Chondrocyte (in vitro differentiated cells): ENCODE measurements around the gene TANGO2. TPM values are rescaled to one million over a fixed set of nuclear protein-coding genes. Genes with fewer than 3 reads are reported as not detected.

Source experiments
- DNase-seq: peaks from one replicate; pipeline ENCODE4 v3.0.0; 2021; ENCODE audit warnings: mixed read lengths, low spot score
- H3K27ac Mint-ChIP-seq: one replicate; pipeline ENCODE4 v1.8.0; 2021; ENCODE audit warnings: mild to moderate bottlenecking, moderate library complexity, mixed read lengths; ENCODE audit not compliant: unreplicated experiment
- H3K27me3 Mint-ChIP-seq: 2 replicates; pipeline ENCODE4 v1.8.0; 2021; ENCODE audit warnings: low read depth, mixed read lengths
- H3K36me3 Mint-ChIP-seq: 2 replicates; pipeline ENCODE4 v1.8.0; 2021; ENCODE audit warnings: low read depth, mixed read lengths
- H3K4me1 Mint-ChIP-seq: 2 replicates; pipeline ENCODE4 v1.8.0; 2021; ENCODE audit warnings: low read depth, mild to moderate bottlenecking, mixed read lengths
- H3K4me3 Mint-ChIP-seq: one replicate; pipeline ENCODE4 v1.8.0; 2021; ENCODE audit warnings: mild to moderate bottlenecking, moderate library complexity, mixed read lengths; ENCODE audit not compliant: unreplicated experiment
- H3K9me3 Mint-ChIP-seq: 2 replicates; pipeline ENCODE4 v1.8.0; 2021; ENCODE audit warnings: low read depth, mixed read lengths
- total RNA-seq: library from RNA; stranded (reverse); gene quantifications from 3 replicates; pipeline ENCODE4 v1.2.1, GENCODE V29; 2021
- TF ChIP-seq, protein P1 (sequence below): fragments of 200-600 bp; sonication (generic); IDR thresholded peaks from 2 replicates; pipeline ENCODE4 v1.5.0; 2021; ENCODE audit warnings: antibody characterized with exemption, mild to moderate bottlenecking, moderate library complexity

TANGO2 gene
- total RNA-seq, 1 donor from 2014 or later, result 30.1 TPM

DNA sequence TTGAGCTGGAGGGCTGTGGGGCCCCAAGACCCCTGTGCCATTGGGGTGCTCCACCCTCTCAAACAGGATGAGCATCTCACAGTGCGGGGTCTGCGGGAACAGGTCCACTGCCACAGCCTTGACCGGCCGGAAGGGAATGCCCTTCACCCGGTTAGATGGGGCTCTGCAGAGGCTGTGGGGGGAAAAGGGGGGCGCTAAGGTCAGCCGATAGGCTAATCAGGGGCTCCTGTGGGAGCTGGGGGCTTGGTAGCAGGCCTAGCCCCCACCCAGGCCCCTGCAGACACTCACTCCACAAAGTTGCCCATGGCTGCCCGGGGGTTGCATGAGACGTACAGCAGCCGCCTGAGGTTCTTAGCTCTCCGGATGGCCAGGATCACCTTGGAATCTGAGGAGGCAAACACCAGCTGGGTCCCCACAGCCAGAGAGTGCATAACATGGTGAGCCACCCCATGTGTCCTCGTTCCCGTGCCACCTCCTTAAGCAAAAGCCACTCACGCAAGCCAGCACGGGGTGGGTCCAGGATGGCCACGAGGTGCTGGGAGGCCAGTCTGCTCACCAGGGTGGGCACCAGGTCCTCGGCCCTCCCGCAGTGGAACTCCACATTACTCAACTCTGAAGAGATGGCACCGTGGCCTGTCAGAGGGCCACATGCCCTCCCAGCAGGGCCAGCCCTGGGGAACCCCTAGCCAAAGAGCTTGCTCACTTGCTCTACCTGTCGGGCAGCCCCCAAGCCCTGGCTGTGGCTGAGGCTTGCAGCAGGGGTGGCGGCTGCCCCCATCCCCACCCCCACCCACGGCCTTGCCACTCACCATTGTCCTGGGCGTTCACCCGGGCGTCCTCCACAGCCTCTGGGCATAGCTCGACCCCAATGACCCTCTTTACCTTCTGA, 92.0 kb downstream of the TANGO2 start:
- H3K4me3 Mint-ChIP-seq, result no peak overlapping the region
- no peaks in the 10 kb centered on the region for H3K9me3 Mint-ChIP-seq
- peaks cover 16% of the 10 kb centered on the region for H3K4me1 Mint-ChIP-seq
- no peak overlapping the region for H3K27ac Mint-ChIP-seq
- TF ChIP-seq, protein P1, sequence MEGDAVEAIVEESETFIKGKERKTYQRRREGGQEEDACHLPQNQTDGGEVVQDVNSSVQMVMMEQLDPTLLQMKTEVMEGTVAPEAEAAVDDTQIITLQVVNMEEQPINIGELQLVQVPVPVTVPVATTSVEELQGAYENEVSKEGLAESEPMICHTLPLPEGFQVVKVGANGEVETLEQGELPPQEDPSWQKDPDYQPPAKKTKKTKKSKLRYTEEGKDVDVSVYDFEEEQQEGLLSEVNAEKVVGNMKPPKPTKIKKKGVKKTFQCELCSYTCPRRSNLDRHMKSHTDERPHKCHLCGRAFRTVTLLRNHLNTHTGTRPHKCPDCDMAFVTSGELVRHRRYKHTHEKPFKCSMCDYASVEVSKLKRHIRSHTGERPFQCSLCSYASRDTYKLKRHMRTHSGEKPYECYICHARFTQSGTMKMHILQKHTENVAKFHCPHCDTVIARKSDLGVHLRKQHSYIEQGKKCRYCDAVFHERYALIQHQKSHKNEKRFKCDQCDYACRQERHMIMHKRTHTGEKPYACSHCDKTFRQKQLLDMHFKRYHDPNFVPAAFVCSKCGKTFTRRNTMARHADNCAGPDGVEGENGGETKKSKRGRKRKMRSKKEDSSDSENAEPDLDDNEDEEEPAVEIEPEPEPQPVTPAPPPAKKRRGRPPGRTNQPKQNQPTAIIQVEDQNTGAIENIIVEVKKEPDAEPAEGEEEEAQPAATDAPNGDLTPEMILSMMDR, result no peak
- H3K36me3 Mint-ChIP-seq, result peaks cover 14% of the 10 kb centered on the region
- peak; percentile 84 for DNase-seq
- H3K27me3 Mint-ChIP-seq, result no peaks in the 10 kb centered on the region

- H3K27ac Mint-ChIP-seq, result no peak overlapping the region
- DNase-seq, result peak; percentile 82
- H3K4me3 Mint-ChIP-seq, result no peak overlapping the region
- no peaks in the 10 kb centered on the region for H3K27me3 Mint-ChIP-seq
- H3K9me3 Mint-ChIP-seq, result no peaks in the 10 kb centered on the region
- H3K4me1 Mint-ChIP-seq, result peaks cover 24% of the 10 kb centered on the region
- TF ChIP-seq, protein P1, result no peak
- peaks cover 12% of the 10 kb centered on the region for H3K36me3 Mint-ChIP-seq
Measured at GRCh38 chr22:20113551-20114310, 92.8 kb downstream of the TANGO2 start.

- H3K36me3 Mint-ChIP-seq, result peaks cover 16% of the 10 kb centered on the region
- DNase-seq, result peak; percentile 88
- TF ChIP-seq, protein P1, result no peak
- H3K9me3 Mint-ChIP-seq, result no peaks in the 10 kb centered on the region
- H3K4me3 Mint-ChIP-seq, result peak overlapping the region; percentile 86
- peak overlapping the region; percentile 80 for H3K27ac Mint-ChIP-seq
- no peaks in the 10 kb centered on the region for H3K27me3 Mint-ChIP-seq
- peaks cover 30% of the 10 kb centered on the region for H3K4me1 Mint-ChIP-seq
Measured at GRCh38 chr22:20114506-20115475, 93.9 kb downstream of the TANGO2 start.

- peaks cover 30% of the 10 kb centered on the region for H3K4me1 Mint-ChIP-seq
- H3K27me3 Mint-ChIP-seq, result no peaks in the 10 kb centered on the region
- peaks cover 16% of the 10 kb centered on the region for H3K36me3 Mint-ChIP-seq
- TF ChIP-seq, protein P1, result no peak
- no peaks in the 10 kb centered on the region for H3K9me3 Mint-ChIP-seq
- peak within 1 kb of the TSS; percentile 86 for H3K4me3 Mint-ChIP-seq
- H3K27ac Mint-ChIP-seq, result peak within 1 kb of the TSS; percentile 96
- peak; percentile 82 for DNase-seq
Measured at GRCh38 chr22:20115691-20116375, 94.9 kb downstream of the TANGO2 start, which contains the start of gene RANBP1. Gene RANBP1, plus strand, starts transcription at chr22:20116104. Its CDS starts 81 bp downstream, at chr22:20116185.
